ENCODE measurements around the gene SPRED2. TPM values are rescaled to one million over a fixed set of nuclear protein-coding genes. Genes with fewer than 3 reads are reported as not detected.

SPRED2 gene
- total and polyA plus RNA-seq, 2 of the 8 experiments (the other 6 are each of a cell fraction or from before 2014, with no cell fraction given), result 15.3 to 22.5 TPM

DNA sequence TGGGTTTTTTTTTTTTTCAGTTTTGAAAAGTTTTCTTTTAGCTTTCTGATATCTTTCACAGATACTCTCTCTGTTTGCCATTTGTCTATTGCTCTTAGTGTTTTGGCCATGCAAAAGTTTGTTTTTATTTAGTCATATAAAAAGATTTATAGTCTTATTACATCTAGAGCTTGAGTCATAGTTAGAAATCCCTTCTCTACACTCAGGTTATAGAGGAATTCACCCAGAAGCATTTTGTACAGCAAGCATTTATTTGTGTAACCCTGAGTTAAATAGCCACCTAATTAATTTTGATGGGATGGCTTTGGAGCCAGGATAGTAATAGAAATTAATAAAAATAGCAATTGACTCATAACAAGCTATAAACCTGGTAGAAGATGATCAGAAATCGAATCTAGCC is 169.1 kb downstream of the SPRED2 start:
- 87% methylated on average over 1 of the region's 1 CpG; no CpG with 5 or more reads in 1 of the 2 experiments for WGBS, 2 experiments (ENCODE audit: extremely low coverage in 1 of 2, insufficient coverage in 1 of 2, insufficient read length in 1 of 2, insufficient replicate concordance in 2 of 2, low coverage in 1 of 2, low lambda C conversion rate in 2 of 2, missing lambda C conversion rate in 1 of 2)
- H2BK12ac ChIP-seq (ENCODE audit: low read depth, low read length), result no peak overlapping the region
- no peak overlapping the region for H2AFZ ChIP-seq (ENCODE audit: low read length)
- no peak overlapping the region for H4K8ac ChIP-seq (ENCODE audit: extremely low read depth, insufficient read depth, low read length)
- TF ChIP-seq, protein P1, sequence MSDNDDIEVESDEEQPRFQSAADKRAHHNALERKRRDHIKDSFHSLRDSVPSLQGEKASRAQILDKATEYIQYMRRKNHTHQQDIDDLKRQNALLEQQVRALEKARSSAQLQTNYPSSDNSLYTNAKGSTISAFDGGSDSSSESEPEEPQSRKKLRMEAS (IDR thresholded peaks at IDR 0.05), result no peak
- TF ChIP-seq NANOG (IDR thresholded peaks at IDR 0.05; ENCODE audit: insufficient read depth, low read depth, low read length, poor library complexity, severe bottlenecking) (no peak), YY1 (IDR thresholded peaks at IDR 0.05; ENCODE audit: low read depth, low read length) (no peak), CBX8 (IDR thresholded peaks at IDR 0.05; ENCODE audit: borderline replicate concordance, low read depth, low read length) (no peak)
- H3K79me1 ChIP-seq (ENCODE audit: low read depth, low read length), result no peaks in the 10 kb centered on the region
- ChIA-PET POLR2A (ENCODE audit: partially characterized antibody) (no interaction called here), CTCF (ENCODE audit: partially characterized antibody) (interaction anchor here (0.6 to 3.6 kb wide), 13 partner anchors 13 to 311 kb away, joined by 3 to 20 read pairs (median 5); no protein-coding TSS in a partner anchor)
- H2AK5ac ChIP-seq (ENCODE audit: low read depth, low read length), result no peak overlapping the region
- no peak overlapping the region for H3K14ac ChIP-seq (ENCODE audit: insufficient read length)
- no peak overlapping the region for H3K4ac ChIP-seq (replicated peaks; ENCODE audit: insufficient read length, low read depth, low read length)
- no peak overlapping the region for H3K9ac ChIP-seq (replicated peaks in 1 of 4; ENCODE audit: extremely low read depth in 1 of 4, low read depth in 3 of 4, low read length in 3 of 4)
- peaks cover 2 to 13% of the 10 kb centered on the region in 2 experiments for H4K20me1 ChIP-seq (replicated peaks in 1 of 2; ENCODE audit: control insufficient read depth in 1 of 2, insufficient read depth in 2 of 2, low read length in 2 of 2)
- H3K4me3 ChIP-seq (ENCODE audit: extremely low read depth in 1 of 4, insufficient read depth in 2 of 4, low read depth in 3 of 4, low read length in 4 of 4), result no peak overlapping the region
- peaks cover 0 to 2% (median 0%) of the 10 kb centered on the region in 4 experiments; a peak in 1 of 7 replicates for H3K4me1 ChIP-seq (replicated peaks in 1 of 4; ENCODE audit: control insufficient read depth in 3 of 4, insufficient read depth in 4 of 4, low read length in 3 of 4)
- no peak for FAIRE-seq
- no peak for DNase-seq (ENCODE audit: low read depth in 1 of 2, low spot score in 2 of 2)
- no peaks in the 10 kb centered on the region for H3K9me3 ChIP-seq (ENCODE audit: insufficient read depth in 2 of 2, low read depth in 1 of 2, low read length in 1 of 2)
- no peak overlapping the region for H3K56ac ChIP-seq (replicated peaks; ENCODE audit: insufficient read length, low read depth, low read length)
- H2BK20ac ChIP-seq (ENCODE audit: low read length), result no peak overlapping the region
- no peak overlapping the region for H3K18ac ChIP-seq (ENCODE audit: extremely low read depth, low read length)
- H3K4me2 ChIP-seq (ENCODE audit: insufficient read depth in 1 of 2, low read depth in 2 of 2, low read length in 2 of 2), result no peak overlapping the region
- no peak overlapping the region for H2BK120ac ChIP-seq (replicated peaks; ENCODE audit: low read depth, low read length)
- H3K79me2 ChIP-seq (ENCODE audit: control insufficient read depth in 1 of 2, insufficient read depth in 2 of 2, low read length in 2 of 2), result no peaks in the 10 kb centered on the region
- no peak overlapping the region for H4K5ac ChIP-seq (ENCODE audit: insufficient read length, low read depth, low read length)
- H3K27me3 ChIP-seq (replicated peaks in 1 of 4; ENCODE audit: control insufficient read depth in 3 of 4, extremely low read depth in 1 of 4, insufficient read depth in 3 of 4, low read length in 3 of 4), result no peaks in the 10 kb centered on the region; a peak in 1 of 7 replicates
- H2BK5ac ChIP-seq (ENCODE audit: low read depth, low read length), result no peak overlapping the region
- no peak overlapping the region for H2BK15ac ChIP-seq (ENCODE audit: low read length)
- H3K36me3 ChIP-seq (ENCODE audit: control insufficient read depth in 2 of 4, insufficient read depth in 4 of 4, low read length in 3 of 4), result peaks cover 0 to 15% (median 7%) of the 10 kb centered on the region in 4 experiments; a peak in 5 of 8 replicates
- H3K27ac ChIP-seq (ENCODE audit: low read depth, low read length), result no peak overlapping the region
- H4K91ac ChIP-seq (replicated peaks; ENCODE audit: insufficient read length, low read length), result no peak overlapping the region
- no peaks in the 10 kb centered on the region for H3K23me2 ChIP-seq (ENCODE audit: low read depth, low read length)
- no peak overlapping the region for H3K23ac ChIP-seq (ENCODE audit: insufficient read length)

Data from H1 (cell line).